GM18909 (cell line): ENCODE results near the gene GPS1.

Experiments used
- ATAC-seq: cut with Tn5 transposase; IDR thresholded peaks from one replicate; pipeline ENCODE4 v1.9.1; 2021; ENCODE audit warnings: mild to moderate bottlenecking; ENCODE audit not compliant: unreplicated experiment, poor library complexity

Gene GPS1

DNA sequence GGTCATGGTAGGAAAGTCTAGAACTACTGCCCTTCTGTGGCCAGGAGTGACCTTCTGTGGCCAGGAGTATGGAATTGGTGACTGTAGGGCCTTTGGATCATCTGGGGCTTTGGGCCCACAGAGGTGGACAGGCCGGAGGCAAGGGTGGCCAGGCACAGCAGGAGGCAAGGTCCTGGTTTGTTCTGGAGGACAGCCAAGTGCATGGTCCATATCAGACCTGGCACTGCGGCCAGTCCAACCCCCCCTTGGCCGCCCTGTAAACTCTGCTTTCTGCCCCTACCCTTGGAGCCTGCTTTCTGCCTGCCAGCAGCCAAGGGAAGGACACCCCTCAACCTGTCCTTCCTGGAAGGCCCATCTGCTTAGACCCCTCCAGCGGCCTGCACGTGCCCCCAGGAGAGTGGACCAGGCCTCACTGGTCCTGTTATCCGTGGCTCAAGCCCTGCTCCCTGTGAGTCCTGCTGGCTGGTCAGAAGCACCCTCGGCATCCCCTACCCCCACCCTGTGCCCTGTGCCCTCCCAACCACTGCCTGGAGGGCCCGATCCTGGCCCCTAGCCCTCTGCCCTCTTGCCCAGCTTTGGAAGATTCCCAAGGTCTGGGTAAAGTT is 11.9 kb upstream of the GPS1 start:
- no peak for ATAC-seq

DNA sequence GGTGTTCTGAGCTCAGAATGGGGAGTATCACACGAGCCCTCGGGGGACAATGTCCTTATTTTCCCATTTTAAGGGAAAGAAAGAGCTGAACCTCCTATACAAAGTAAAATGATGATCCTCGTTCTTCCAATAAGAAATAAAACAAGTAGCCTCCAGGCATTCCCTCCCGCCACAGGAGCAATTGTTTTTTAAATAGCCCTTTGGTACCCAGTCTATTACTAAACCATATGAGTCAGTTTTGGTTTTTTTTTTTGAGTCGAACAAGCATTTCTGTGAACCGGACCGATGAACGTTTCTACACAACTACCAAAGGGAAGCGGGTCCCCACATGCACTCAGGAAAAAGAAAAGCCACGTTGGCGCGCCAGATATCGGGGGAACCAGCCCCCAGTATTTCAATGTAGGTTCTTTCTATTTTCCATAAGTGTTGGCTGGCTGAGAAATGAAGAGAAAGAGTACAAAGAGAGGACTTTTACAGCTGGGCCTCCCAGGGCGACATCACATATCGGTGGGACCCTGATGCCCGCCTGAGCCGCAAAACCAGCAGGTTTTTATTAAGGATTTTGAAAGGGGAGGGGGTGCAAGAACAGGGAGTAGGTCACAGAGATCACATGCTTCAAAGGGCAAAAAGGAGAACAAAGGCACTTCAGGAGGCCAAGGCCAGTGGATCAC is 10.4 kb upstream of the GPS1 start:
- no peak for ATAC-seq

DNA sequence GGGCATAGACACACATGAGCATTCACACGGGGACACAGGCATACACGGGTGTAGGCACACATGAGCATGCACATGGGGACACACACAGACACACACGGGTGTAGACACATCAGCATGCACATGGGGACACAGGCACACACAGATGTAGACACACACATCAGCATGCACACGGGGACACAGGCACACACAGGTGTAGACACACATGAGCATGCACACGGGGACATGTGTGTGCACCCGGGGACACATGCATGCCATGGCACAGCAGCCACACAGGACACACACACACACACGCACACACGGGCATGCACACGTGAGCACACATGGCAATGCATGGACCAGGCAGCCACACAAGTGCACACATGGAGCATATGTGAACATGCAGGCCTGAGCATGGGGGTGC is 9.0 kb upstream of the GPS1 start:
- ATAC-seq, result no peak

DNA sequence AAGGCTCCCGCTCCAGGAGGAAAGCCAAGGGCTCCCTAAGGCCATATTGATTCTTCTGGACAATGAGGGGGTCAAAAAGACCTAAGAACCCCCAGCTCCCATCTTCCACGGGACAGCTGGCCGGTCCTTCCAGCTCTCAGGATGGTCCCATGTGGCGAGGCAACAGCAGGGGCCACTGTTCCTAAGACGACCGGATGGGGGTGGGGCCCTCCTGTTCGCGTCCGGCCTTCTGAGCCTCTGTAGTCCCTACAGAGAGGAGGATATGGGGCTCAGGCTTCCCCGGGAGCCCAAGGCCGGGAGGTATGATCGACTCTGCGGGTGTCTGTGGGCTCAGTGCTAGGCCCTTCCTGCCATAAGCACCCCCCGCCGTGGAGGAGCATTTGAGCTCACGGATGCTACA is 8.2 kb upstream of the GPS1 start:
- ATAC-seq, result no peak

DNA sequence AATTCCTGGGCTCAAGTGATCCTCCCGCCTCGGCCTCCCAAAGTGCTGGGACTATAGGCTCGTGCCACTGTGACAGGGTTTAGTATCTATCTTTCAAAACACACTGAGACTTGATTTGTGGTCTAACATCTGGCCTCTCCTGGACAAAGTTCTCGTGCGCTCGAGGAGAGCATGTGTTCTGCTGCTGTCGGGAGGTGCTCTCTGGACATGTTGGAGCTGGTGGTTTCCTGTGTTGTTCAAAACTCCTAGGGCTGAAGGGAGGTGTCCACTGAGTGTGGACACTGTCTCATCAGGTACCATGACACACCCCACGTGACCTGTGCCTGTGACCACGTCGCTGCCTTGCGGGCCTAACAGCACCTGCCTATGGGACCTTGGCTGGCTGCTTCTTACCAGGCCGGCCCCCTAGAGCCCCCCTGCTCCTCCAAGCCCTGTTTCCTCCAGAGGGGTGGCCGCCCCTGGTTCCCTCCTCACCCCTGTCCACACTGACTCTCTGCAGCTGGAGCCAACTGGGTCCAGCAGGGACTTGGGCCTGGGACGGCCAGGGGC is 5.7 kb upstream of the GPS1 start:
- ATAC-seq, result no peak

DNA sequence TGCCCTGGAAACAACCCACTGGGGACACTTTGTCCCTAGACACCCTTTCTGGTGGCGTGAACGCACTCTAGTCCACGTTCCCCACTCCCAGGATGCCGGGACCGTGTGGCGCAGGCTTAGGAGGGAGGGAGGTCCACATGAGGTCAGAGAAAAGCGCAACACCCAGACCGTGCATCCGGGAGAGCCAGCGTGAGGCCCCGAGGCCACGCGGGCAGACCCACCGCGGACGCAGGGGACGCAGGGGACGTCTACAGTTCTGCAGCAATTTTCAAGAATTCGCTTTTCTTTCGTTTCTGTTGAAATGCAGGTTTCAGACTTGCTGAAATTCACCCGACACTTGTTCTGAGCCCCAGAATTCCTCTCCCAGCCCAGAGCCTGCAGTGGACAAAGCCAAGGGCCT is 4.8 kb upstream of the GPS1 start:
- no peak for ATAC-seq

DNA sequence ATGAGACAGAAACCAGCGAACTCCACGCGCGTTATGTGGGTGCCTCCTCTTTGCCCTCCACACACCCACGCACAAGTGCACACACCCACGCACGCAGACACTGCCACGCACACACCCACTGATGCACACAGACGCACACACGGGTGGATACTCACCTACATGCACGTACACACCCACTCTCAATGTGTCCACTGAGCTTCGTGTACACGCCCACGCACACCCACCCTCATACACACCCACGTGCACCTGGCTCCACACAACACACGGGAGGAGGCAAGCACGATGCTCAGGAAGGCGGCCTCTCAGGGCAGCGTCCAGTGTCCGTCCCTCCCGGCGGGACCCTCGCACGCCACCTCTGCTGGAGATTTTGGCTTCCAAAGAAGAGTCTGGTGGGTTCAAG is 4.3 kb upstream of the GPS1 start:
- ATAC-seq, result no peak

DNA sequence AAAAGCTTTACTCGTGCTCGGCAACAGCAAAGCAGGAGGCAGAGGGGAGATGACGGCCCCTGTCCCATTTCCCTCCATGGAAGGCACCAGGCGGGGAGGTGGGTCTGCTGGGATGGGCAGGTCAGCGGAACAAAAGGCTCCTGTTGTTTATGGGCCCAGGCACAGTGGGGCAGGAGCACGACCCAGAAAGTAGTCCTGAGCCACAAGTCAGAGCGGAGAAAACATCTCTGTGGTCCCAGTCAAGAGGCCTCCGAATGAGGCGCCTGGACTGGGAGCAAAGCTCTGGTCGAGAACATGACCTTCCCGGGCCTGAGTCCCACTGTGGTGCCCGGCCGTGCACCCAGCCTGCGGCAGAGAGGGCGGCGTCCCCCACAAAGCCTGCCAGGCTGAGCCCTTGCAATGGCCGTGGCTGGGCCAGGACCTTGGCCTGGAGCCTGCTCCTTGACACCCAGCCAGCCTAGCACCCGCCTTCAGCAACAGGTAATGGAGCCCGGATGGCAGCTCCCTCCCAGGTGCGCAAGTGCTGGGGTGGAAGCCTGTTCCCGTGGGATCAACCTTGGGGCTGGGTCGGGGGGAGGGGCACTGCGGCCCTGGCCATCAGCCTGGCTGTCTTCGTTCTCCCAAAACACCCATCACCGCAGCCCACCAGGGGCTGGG is 3.7 kb upstream of the GPS1 start:
- ATAC-seq, result no peak

DNA sequence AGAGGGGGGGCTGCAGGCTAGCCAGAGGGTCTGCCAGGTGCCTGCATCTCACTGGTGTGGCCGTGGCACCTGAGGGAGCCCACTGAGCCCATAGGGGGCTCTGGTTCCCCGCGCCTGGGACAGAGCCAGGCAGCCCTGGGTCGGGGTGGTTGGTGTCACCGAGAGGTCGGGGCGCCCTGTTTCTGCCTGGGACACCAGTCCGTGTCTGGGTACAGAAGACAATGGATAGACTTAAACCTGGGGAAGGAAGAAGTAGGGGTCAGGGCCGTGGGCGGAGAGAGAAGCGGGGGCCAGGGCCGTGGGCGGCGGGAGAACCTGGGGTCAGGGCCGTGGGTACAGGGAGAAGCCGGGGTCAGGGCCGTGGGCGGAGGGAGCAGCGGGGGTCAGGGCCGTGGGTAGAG is 3.1 kb upstream of the GPS1 start:
- no peak for ATAC-seq

DNA sequence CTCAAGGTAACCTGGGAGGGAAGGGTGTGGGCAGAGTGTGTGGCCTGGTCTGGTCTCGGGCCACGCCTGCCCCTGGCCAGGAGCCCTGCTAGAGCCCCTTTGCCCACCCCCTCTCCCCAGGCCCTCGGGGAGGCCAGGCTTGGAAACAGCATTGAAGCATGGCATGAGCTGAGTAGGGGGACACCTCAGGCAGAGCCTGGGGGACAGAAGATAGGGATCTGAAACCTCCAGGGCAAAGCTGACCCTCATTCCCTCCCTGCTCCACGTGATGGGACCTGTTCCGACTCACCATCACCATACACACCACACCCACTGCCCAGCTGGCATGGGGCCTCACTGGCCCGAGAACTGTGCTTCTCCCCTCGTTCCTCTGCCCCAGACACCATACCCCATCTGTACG is 2.6 kb upstream of the GPS1 start:
- ATAC-seq, result no peak

DNA sequence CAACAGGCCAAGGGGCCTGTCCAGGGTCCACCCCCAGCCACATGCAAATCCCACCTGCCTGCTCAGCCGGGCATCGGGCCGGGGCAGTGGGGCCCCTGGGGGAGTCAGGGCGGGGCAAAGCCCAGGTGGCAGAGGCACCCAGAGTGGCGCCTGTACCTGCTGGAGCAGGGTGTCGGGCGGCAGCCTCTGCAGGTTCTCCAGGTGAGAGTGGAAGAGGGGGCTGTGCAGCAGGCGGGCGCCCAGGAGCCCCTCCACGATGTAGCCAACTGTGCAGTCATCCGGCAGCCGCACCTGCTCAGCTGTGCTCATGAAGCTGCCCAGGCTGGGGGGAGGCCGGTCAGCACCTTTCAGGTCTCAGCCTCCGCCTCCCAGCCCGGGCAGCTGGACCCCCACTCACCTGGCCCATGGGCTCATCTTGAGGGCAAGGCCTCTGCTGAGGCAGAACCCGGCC is 2.2 kb upstream of the GPS1 start:
- ATAC-seq, result no peak

DNA sequence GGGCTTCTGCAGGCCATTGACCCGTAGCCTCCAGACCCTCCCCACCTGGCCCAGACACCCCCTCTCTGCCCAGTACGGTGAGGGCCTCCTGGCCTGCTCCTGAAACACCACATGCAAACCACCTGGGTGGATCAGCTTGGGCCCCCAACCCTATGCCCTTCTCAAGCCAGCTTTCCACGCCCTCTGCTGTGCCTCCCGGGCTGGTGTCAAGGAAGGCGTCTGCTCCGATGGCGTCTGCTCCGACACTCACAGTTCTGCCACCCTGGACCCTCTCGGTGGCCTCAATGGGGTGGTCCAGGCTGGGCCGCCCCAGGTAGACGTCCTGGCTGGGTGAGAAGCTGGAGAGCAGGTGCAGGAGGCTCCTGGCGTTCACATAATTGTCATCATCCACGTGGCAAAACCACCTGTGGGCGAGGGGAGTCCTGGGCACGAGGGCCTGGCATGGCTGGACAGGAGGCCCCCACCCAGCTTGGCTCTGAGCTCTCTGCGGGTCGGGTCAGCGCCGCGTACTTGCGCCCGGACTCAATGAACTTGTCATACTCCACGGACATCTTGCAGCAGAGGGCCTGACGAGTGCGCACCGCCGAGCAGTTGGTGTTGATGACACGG is 1.4 kb upstream of the GPS1 start:
- ATAC-seq, result no peak

DNA sequence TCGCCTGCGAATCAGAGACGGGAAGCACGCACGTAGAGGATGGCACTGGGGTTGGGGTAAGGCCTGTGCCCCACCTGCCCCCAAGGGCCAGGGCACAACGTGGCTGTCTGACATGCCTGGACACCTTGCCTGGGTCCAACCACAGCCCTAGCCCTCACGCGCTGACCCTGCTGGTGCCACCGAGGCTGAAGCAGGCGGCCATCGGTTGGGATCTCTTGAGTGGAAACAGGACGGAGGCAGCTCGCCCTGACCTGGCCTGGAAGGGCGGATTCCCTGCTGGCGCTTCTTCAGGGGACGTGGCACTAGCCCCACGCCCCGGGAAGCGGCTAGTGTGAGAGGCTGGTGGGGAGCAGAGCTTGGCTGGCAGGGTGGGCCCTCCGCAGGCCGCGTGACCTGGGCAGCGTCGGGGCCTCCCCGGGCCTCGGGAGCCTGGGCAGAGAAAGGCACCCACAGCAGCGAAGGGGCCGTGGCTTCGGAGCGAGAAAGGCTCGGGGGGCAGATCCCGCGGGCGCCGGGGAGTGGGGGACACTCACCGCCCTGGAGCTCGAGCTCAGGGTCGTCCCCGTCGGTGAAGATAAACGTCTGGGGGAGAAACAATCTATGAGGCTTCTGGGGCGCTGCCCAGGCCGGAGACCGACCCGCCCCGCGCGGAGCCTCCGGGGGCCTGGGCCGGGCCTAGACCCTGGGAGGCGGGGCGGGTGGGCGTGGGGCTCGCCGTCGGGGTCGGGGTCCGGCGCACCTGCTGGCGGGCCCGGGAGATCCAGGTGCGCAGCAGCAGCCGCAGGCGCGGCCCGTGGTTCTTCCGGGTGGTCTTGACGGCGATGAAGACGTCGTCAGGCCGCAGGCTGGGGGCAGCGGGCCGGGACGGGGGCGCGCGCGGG is 697 bp upstream of the GPS1 start:
- no peak for ATAC-seq

DNA sequence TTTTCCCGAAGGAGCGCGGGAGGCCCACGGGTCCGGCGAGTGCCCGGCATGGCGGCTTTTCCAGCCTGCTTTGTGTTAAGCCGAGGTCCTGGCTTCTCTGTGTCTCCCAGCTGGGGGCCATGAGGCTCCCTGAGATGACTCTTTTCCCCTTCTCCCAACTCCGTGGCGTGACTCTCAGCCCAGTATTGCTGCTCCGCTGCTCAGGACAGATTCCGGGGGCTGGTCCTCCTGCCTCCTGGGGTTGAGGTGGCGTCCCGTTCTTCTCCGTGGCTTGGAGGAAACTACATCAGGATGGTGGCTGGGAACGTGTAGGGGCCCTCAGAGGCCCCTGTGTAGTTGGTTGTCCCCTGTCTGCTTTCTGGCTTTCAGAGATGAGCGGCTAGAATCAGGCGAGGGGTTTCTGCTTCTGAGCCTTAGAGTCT is 951 bp downstream of the GPS1 start:
- no peak for ATAC-seq

DNA sequence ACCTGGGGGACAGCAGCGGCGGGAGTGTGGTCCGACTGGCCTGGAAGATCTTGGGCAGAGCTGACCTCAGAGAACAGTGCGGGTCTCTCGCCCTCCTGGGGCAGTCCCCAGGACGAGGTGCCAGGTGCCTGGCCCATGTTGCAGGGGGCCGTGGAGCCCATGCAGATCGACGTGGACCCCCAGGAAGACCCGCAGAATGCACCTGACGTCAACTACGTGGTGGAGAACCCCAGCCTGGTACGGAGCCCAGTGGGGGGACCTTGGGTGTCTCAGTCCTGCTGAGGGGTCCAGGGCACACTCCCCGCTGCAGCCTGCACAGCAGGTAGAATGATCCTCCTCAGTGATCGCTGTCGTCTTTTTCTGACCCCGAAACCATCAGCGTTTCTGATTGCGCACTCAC is 1.4 kb downstream of the GPS1 start:
- no peak for ATAC-seq

DNA sequence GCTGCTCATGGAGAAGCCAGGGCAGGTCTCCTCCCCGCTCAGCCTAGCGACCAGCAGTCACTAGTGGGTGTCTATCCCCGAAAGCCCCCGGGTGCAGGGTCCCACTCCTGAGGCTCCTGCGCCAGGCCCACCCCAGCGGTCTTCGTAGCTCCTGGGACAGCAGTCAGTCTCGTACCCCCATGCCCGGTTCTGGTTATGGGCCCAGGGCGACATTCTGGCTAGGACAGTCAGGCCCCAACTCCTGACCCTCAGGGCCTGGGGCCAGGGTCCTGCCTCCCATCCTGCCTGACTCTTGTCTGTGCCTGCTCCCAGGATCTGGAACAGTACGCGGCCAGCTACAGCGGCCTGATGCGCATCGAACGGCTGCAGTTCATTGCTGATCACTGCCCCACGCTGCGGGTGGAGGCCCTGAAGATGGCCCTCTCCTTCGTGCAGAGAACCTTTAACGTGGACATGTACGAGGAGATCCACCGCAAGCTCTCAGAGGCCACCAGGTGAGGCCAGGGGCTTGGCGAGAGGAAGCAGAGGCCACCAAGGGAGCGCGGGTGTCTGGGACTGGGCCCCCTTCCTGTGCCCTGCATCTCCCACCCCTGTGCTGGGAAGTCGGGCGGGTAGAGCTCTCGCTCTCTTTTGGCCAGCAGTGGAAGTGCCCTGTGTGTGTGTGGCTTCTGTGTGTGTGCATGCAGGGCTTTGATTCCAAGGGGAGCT is 2.0 kb downstream of the GPS1 start:
- ATAC-seq, result no peak

DNA sequence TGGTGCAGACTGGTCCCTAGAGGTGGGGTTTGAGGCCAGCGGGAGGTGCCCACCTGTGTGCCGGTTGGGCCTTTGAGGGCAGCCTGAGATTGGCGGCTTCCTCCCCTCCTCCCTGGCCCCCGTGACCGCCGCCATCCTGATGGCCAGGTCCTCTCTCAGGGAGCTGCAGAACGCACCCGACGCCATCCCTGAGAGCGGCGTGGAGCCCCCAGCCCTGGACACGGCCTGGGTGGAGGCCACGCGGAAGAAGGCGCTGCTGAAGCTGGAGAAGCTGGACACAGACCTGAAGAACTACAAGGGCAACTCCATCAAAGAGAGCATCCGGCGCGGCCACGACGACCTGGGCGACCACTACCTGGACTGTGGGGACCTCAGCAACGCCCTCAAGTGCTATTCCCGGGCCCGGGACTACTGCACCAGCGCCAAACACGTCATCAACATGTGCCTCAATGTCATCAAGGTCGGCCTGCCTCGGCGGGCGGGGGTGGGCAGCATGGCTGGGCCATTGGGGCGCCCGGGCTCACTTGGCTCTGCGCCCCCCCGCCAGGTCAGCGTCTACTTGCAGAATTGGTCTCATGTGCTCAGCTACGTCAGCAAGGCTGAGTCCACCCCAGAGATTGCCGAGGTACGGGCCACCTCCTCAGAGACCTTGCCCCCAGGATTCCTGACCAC is 2.8 kb downstream of the GPS1 start:
- no peak for ATAC-seq

DNA sequence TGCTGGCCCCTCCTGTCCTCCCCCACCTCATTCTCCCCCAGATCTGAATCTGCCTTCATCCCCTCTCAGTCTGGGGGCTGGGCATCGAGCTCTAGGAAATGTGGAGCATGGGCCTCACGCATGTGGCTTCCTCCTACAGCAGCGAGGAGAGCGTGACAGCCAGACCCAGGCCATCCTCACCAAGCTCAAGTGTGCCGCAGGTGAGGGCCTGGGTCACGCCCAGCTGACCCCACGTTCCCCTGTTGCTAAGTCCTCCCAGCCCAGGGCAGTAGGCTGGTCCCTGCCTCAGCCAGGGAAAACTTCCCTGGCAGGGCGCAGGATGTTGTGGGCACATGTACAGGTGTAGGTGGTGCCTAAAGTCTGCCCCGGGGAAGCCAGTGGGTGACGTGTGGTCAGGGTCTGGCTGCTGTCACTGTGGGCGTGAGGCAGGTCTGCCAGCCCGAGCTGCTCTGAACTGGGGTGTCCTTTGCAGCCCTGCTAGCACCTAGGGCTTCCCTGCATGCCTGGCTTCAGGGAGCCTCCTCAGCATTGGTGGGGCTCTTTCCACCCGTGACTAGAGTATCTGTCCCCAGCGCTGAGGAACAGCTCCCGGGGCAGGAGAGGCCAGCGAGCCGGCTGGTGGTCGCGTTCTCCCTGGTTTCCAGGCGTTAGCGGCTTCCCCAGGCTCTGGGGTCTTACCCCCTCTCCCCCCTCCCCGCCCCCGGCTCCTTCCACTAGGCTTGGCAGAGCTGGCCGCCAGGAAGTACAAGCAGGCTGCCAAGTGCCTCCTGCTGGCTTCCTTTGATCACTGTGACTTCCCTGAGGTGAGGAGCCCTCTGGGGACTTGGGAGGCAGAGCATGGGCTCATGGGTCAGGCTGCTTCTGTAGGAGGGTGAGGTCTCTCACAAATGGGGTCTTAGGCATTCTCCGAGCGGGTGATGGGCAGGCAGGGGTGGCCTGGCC is 3.6 kb downstream of the GPS1 start:
- no peak for ATAC-seq
